Glutamatergic neuron (in vitro differentiated cells): ENCODE measurements around the gene CHST11. TPM values are rescaled to one million over a fixed set of nuclear protein-coding genes. Genes with fewer than 3 reads are reported as not detected.

Experiments used
- DNase-seq: peaks from one replicate; pipeline ENCODE4 v3.0.0; 2022
- H3K27ac Mint-ChIP-seq: one replicate; pipeline ENCODE4 v1.8.0; 2020; ENCODE audit warnings: mild to moderate bottlenecking, mixed read lengths, inconsistent platforms; ENCODE audit not compliant: unreplicated experiment
- H3K27me3 Mint-ChIP-seq: one replicate; pipeline ENCODE4 v1.8.0; 2020; ENCODE audit warnings: mild to moderate bottlenecking, moderate library complexity, mixed read lengths, inconsistent platforms; ENCODE audit not compliant: unreplicated experiment
- H3K36me3 Mint-ChIP-seq: one replicate; pipeline ENCODE4 v1.8.0; 2020; ENCODE audit warnings: mild to moderate bottlenecking, mixed read lengths, inconsistent platforms; ENCODE audit not compliant: unreplicated experiment
- H3K4me1 Mint-ChIP-seq: one replicate; pipeline ENCODE4 v1.8.0; 2020; ENCODE audit warnings: mild to moderate bottlenecking, low read depth, mixed read lengths, inconsistent platforms; ENCODE audit not compliant: unreplicated experiment
- H3K4me3 Mint-ChIP-seq: one replicate; pipeline ENCODE4 v1.8.0; 2020; ENCODE audit warnings: mild to moderate bottlenecking, mixed read lengths, inconsistent platforms; ENCODE audit not compliant: unreplicated experiment
- H3K9me3 Mint-ChIP-seq: one replicate; pipeline ENCODE4 v1.8.0; 2020; ENCODE audit warnings: mild to moderate bottlenecking, moderate library complexity, mixed read lengths, inconsistent platforms; ENCODE audit not compliant: unreplicated experiment
- total RNA-seq: library from RNA; stranded (reverse); fragmentation: NEBNext Ultra II Directional; extraction: Animal tissue kit (Norgen Biotek cat#: 25700); gene quantifications from one replicate; pipeline ENCODE4 v1.2.1, GENCODE V29; 2021; ENCODE audit not compliant: unreplicated experiment
- TF ChIP-seq, protein P1 (sequence below): fragments of 200-600 bp; sonication (generic); IDR thresholded peaks from one replicate; pipeline ENCODE4 v1.5.0; 2021; ENCODE audit not compliant: partially characterized antibody, unreplicated experiment

The CHST11 gene
- total RNA-seq, 1 donor from 2014 or later: 11.5 TPM

DNA sequence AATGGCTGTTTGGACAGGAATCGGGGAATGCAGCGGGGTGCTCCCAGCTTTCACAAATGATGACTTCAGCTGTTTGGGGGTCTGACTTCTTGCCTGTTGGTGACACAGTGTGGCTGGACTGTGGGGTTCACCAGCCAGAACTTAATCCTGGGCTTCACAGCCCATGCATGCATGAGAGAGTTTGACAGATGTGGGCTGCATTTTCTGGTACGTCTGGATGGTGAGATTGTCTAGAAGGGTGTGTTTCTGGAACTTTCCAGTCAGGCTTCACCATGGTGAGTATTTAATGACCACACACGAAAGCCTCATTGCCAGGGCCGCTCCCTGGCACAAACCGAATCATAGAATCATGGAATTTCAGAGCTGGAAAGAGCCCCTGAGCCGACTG is 29.6 kb downstream of the CHST11 start:
- peaks cover 7% of the 10 kb centered on the region for H3K9me3 Mint-ChIP-seq
- peaks cover 6% of the 10 kb centered on the region for H3K4me1 Mint-ChIP-seq
- H3K27ac Mint-ChIP-seq: no peak overlapping the region
- DNase-seq: no peak
- no peak overlapping the region for H3K4me3 Mint-ChIP-seq
- no peaks in the 10 kb centered on the region for H3K27me3 Mint-ChIP-seq
- TF ChIP-seq, protein P1, sequence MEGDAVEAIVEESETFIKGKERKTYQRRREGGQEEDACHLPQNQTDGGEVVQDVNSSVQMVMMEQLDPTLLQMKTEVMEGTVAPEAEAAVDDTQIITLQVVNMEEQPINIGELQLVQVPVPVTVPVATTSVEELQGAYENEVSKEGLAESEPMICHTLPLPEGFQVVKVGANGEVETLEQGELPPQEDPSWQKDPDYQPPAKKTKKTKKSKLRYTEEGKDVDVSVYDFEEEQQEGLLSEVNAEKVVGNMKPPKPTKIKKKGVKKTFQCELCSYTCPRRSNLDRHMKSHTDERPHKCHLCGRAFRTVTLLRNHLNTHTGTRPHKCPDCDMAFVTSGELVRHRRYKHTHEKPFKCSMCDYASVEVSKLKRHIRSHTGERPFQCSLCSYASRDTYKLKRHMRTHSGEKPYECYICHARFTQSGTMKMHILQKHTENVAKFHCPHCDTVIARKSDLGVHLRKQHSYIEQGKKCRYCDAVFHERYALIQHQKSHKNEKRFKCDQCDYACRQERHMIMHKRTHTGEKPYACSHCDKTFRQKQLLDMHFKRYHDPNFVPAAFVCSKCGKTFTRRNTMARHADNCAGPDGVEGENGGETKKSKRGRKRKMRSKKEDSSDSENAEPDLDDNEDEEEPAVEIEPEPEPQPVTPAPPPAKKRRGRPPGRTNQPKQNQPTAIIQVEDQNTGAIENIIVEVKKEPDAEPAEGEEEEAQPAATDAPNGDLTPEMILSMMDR: no peak
- no peaks in the 10 kb centered on the region for H3K36me3 Mint-ChIP-seq

DNA sequence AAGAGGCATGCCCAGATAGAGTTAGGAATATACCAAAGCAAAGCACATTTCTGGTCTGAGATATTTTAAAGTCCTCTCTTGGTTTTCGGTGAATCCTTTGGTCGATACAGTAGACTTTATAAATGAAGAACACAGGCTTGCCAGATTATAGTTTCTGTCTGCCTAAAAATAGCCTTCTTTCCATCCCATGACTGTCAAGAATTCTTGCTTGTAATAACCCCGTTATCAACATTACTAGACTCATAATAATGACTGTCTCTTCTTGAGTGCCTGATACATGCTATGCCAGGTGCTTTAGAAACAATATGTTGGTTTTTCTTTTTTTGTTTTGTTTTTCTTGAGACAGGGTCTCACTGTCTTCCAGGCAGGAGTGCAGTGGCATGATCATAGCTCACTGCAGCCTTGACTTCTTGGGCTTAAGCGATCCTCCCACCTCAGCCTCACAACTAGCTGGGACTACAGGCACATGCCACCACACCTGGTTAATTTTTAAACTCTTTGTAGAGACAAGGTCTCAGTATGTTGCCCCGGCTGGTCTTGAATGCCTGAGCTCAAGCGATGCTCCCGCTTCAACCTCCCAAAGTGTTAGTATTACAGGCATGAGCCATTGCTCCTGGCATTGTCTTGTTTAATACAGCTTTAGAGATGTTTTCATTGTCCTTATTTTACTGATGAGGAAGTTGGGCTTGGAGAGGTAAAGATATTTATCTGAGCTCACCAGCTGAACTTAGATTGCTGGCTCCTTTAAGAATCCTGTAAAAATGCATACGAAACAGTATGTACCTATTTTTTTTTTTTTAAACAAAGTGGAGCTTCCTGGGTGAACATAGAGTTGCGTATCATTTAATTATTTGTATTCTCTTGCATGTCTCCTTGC is 30.4 kb downstream of the CHST11 start:
- peaks cover 6% of the 10 kb centered on the region for H3K4me1 Mint-ChIP-seq
- TF ChIP-seq, protein P1: no peak
- DNase-seq: no peak
- H3K4me3 Mint-ChIP-seq: no peak overlapping the region
- H3K9me3 Mint-ChIP-seq: peaks cover 7% of the 10 kb centered on the region
- no peaks in the 10 kb centered on the region for H3K36me3 Mint-ChIP-seq
- no peak overlapping the region for H3K27ac Mint-ChIP-seq
- no peaks in the 10 kb centered on the region for H3K27me3 Mint-ChIP-seq

DNA sequence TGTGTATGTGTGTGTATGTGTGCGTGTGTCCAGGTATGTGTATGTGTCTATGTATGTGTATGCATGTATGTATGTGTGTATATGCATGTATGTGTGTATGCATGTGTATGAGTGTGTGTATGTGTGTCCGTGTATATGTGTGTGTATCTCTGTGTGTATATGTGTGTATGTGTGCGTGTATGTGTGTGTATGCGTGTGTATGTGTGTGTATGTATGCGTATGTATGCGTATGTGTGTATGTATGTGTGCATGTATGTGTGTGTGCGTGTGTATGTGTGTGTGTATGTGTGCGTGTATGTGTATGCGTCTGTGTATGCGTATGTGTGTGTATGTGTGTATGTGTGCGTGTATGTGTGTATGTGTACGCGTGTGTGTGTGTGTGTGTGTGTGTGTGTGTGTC is 31.6 kb downstream of the CHST11 start:
- Mint-ChIP-seq H3K36me3 (no peaks in the 10 kb centered on the region), H3K4me1 (peaks cover 6% of the 10 kb centered on the region)

DNA sequence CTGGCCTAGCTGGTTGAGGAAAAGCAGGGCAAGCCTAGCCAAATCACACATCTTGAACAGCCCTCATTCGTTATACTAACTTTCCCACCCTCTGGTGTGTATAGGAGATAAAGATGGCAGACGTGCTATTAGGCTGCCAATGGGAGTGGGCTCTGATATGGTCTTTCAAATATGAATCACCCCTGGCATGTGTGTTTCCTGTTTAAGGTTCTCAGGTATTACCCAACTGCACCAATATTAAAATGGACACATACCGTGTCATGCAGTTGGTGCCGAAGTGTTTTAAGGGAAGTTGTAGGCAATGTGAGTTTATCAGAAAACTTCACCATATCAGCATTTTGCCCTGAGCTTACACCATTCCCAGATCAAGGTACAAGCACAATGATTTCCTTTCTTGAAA is 33.4 kb downstream of the CHST11 start:
- no peak for DNase-seq
- H3K9me3 Mint-ChIP-seq: no peaks in the 10 kb centered on the region
- H3K4me1 Mint-ChIP-seq: peaks cover 4% of the 10 kb centered on the region
- TF ChIP-seq, protein P1: no peak
- no peaks in the 10 kb centered on the region for H3K36me3 Mint-ChIP-seq
- H3K27ac Mint-ChIP-seq: no peak overlapping the region
- no peak overlapping the region for H3K4me3 Mint-ChIP-seq
- no peaks in the 10 kb centered on the region for H3K27me3 Mint-ChIP-seq

More for the DNA sequence above, 31.6 kb downstream of the CHST11 start:
- H3K27ac Mint-ChIP-seq: no peak overlapping the region
- no peak overlapping the region for H3K4me3 Mint-ChIP-seq
- H3K27me3 Mint-ChIP-seq: no peaks in the 10 kb centered on the region
- peaks cover 5% of the 10 kb centered on the region for H3K9me3 Mint-ChIP-seq
- DNase-seq: no peak
- TF ChIP-seq, protein P1: no peak

DNA sequence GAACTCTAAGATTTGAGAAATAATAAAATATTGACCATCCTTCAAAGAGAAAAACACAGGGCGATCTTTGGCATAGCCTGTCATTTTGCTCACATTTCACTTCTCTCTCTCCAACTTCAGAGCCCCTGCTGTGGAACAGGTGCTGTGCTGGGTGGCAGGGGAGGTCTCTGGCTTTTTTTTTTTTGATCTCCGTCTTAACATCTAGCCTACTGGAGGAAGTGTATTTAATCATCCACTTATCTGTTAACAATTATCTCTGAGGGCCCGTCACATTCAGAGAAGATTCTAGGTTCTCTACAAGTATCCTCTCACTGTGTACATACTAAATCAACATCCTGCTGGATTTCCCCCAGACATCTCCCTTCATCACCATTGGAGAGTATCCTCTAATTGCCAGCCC is 34.1 kb downstream of the CHST11 start:
- Mint-ChIP-seq H3K4me1 (peaks cover 3% of the 10 kb centered on the region), H3K36me3 (no peaks in the 10 kb centered on the region), H3K27ac (no peak overlapping the region), H3K4me3 (no peak overlapping the region), H3K9me3 (no peaks in the 10 kb centered on the region), H3K27me3 (no peaks in the 10 kb centered on the region)
- DNase-seq: no peak
- TF ChIP-seq, protein P1: no peak
